PC-3 (cell line): Measurements from ENCODE around the gene C16orf74. TPM values are rescaled to one million over a fixed set of nuclear protein-coding genes. Genes with fewer than 3 reads are reported as not detected.

Experiments
- ATAC-seq: fragments of 200-7000 bp; cut with Tn5 transposase; 2 replicates; pipeline ENCODE4 v1.9.1; 2020; ENCODE audit warnings: mild to moderate bottlenecking, moderate library complexity
- BruUV-seq: library from RNA; stranded (reverse); fragments of 400-500 nt; replicated peaks from 2 replicates; lab custom pipeline; 2021; lab: Mats Ljungman, UMichigan
- CTCF ChIA-PET: fragments of 300-600 bp; sonication (Branson Sonifier 250); formaldehyde crosslinking; loops from one replicate; lab custom pipeline; 2022; ENCODE audit warnings: antibody characterized with exemption; lab: Charles Lee
- POLR2A ChIA-PET: fragments of 300-600 bp; sonication (Branson Sonifier 250); formaldehyde crosslinking; loops from one replicate; lab custom pipeline; 2022; ENCODE audit warnings: antibody characterized with exemption; ENCODE audit not compliant: unreplicated experiment; lab: Charles Lee
- DNase-seq: peaks from one replicate; pipeline ENCODE4 v3.0.0-alpha.2; 2015
- H2AFZ ChIP-seq: fragments of 300-600 bp; sonication (generic); 2 replicates; pipeline ENCODE4 v1.6.0; 2016; ENCODE audit warnings: antibody characterized with exemption, low read length
- H3F3A ChIP-seq: fragments of 300-600 bp; sonication (generic); one replicate; pipeline ENCODE4 v1.6.0; 2017; ENCODE audit warnings: antibody characterized with exemption, low read length, control low read depth, mild to moderate bottlenecking; ENCODE audit not compliant: unreplicated experiment
- H3K27ac ChIP-seq: fragments of 300-600 bp; sonication (generic); 2 replicates; pipeline ENCODE4 v1.5.1; 2016; ENCODE audit warnings: mild to moderate bottlenecking, low read length
- H3K27me3 ChIP-seq: fragments of 300-600 bp; sonication (generic); 2 replicates; pipeline ENCODE4 v1.6.1; 2016; ENCODE audit warnings: low read length, mixed read lengths
- H3K36me3 ChIP-seq: fragments of 300-600 bp; sonication (generic); 2 replicates; pipeline ENCODE4 v1.6.1; 2016; ENCODE audit warnings: low read depth, mixed run types, low read length, mixed read lengths
- H3K4me1 ChIP-seq: fragments of 300-600 bp; sonication (generic); 2 replicates; pipeline ENCODE4 v1.5.1; 2016; ENCODE audit warnings: low read length; ENCODE audit not compliant: insufficient read depth
- H3K4me2 ChIP-seq: fragments of 300-600 bp; sonication (generic); 2 replicates; pipeline ENCODE4 v1.6.0; 2016; ENCODE audit warnings: low read length
- H3K4me3 ChIP-seq: fragments of 300-600 bp; sonication (generic); 2 replicates; pipeline ENCODE4 v1.5.1; 2016; ENCODE audit warnings: mild to moderate bottlenecking, low read length, mixed read lengths
- H3K79me2 ChIP-seq: fragments of 300-600 bp; sonication (generic); 2 replicates; pipeline ENCODE4 v1.6.1; 2017; ENCODE audit warnings: low read length, mixed read lengths
- H3K9ac ChIP-seq: fragments of 300-600 bp; sonication (generic); 2 replicates; pipeline ENCODE4 v1.6.0; 2016; ENCODE audit warnings: mild to moderate bottlenecking, low read length
- H3K9me2 ChIP-seq: fragments of 300-600 bp; sonication (generic); replicated peaks from 2 replicates; pipeline ENCODE4 v1.6.1; 2016; ENCODE audit warnings: mixed run types, low read length, mixed read lengths
- H3K9me3 ChIP-seq: fragments of 300-600 bp; sonication (generic); 2 replicates; pipeline ENCODE4 v1.6.1; 2016; ENCODE audit warnings: low read length, mixed read lengths
- H4K20me1 ChIP-seq: fragments of 300-600 bp; sonication (generic); 2 replicates; pipeline ENCODE4 v1.6.1; 2016; ENCODE audit warnings: low read length, mixed read lengths
- CTCF ChIP-seq: fragments of 300-600 bp; sonication (generic); conservative IDR thresholded peaks from 2 replicates; pipeline ENCODE4 v1.5.1; 2017; ENCODE audit warnings: antibody characterized with exemption, low read depth, mild to moderate bottlenecking, low read length
- EZH2 ChIP-seq: fragments of 300-600 bp; sonication (generic); IDR thresholded peaks from one replicate; pipeline ENCODE4 v1.6.1; 2017; ENCODE audit warnings: antibody characterized with exemption, mild to moderate bottlenecking, low read length; ENCODE audit not compliant: unreplicated experiment
- EZH2phosphoT487 ChIP-seq: fragments of 300-600 bp; sonication (generic); IDR thresholded peaks from 2 replicates; pipeline ENCODE4 v1.6.1; 2018; ENCODE audit warnings: mild to moderate bottlenecking, antibody characterized with exemption, low read length, borderline replicate concordance
- intact Hi-C: fragments of 100-400 bp; cut with micrococcal nuclease; formaldehyde crosslinking; loops from 2 replicates; pipeline ENCODE4 v1.9.0; 2023
- total RNA-seq: library from RNA; depleted of rRNA; stranded (reverse); fragments of >200 nt; gene quantifications from 2 replicates; pipeline ENCODE4 v1.2.3, GENCODE V29; 2014

The C16orf74 gene
- total RNA-seq, 1 experiment from 2014 or later, result 71.0 TPM

GRCh38 chr16:85738923-85739715 lies 11.8 kb downstream of the C16orf74 start:
- Histone ChIP-seq H3K36me3 (peaks cover 7% of the 10 kb centered on the region; the same call in 1 of the 2 replicates), H3K9ac (no peak overlapping the region), H3K4me3 (no peak overlapping the region), H3K9me3 (no peaks in the 10 kb centered on the region), H3K79me2 (peaks cover 28% of the 10 kb centered on the region), H3K9me2 (no peaks in the 10 kb centered on the region), H3K27ac (no peak overlapping the region), H3K4me1 (no peaks in the 10 kb centered on the region), H3K4me2 (no peak overlapping the region), H2AFZ (no peak overlapping the region), H3F3A (no peaks in the 10 kb centered on the region), H4K20me1 (no peaks in the 10 kb centered on the region), H3K27me3 (no peaks in the 10 kb centered on the region)
- BruUV-seq, result no TSS peak
- POLR2A ChIA-PET, result no interaction called here
- no peak for TF ChIP-seq EZH2
- TF ChIP-seq EZH2phosphoT487, result no peak
- no peak for TF ChIP-seq CTCF
- DNase-seq (no peak), ATAC-seq (no peak)
- CTCF ChIA-PET, result no interaction called here
- intact Hi-C loops, result no loop called here

GRCh38 chr16:85736921-85737320 lies 14.0 kb downstream of the C16orf74 start:
- H3K9me3 ChIP-seq, result no peaks in the 10 kb centered on the region
- no peak overlapping the region for H3K27ac ChIP-seq
- no peaks in the 10 kb centered on the region; the same call in 1 of the 2 replicates for H3K36me3 ChIP-seq
- no peak overlapping the region for H2AFZ ChIP-seq
- no peaks in the 10 kb centered on the region for H4K20me1 ChIP-seq
- POLR2A ChIA-PET, result no interaction called here
- intact Hi-C loops, result no loop called here
- no peak for TF ChIP-seq EZH2phosphoT487
- TF ChIP-seq EZH2, result no peak
- no peak for TF ChIP-seq CTCF
- H3K79me2 ChIP-seq, result peaks cover 16% of the 10 kb centered on the region
- H3K27me3 ChIP-seq, result no peaks in the 10 kb centered on the region
- ATAC-seq, result no peak
- BruUV-seq, result no TSS peak
- H3K4me3 ChIP-seq, result no peak overlapping the region
- no peak overlapping the region for H3K4me2 ChIP-seq
- H3K9me2 ChIP-seq, result no peaks in the 10 kb centered on the region
- no peak overlapping the region for H3K9ac ChIP-seq
- no peak for DNase-seq
- no peaks in the 10 kb centered on the region for H3K4me1 ChIP-seq
- H3F3A ChIP-seq, result no peaks in the 10 kb centered on the region
- CTCF ChIA-PET, result no interaction called here

GRCh38 chr16:85735946-85736345 lies 14.9 kb downstream of the C16orf74 start:
- H3K27me3 ChIP-seq, result no peaks in the 10 kb centered on the region
- no peaks in the 10 kb centered on the region for H4K20me1 ChIP-seq
- no TSS peak for BruUV-seq
- H3K4me1 ChIP-seq, result no peaks in the 10 kb centered on the region
- H3K9ac ChIP-seq, result no peak overlapping the region
- H3K27ac ChIP-seq, result no peak overlapping the region
- POLR2A ChIA-PET, result no interaction called here
- CTCF ChIA-PET, result no interaction called here
- no peak overlapping the region for H2AFZ ChIP-seq
- no peak overlapping the region for H3K4me3 ChIP-seq
- no peak for DNase-seq
- no peaks in the 10 kb centered on the region for H3K9me2 ChIP-seq
- no peaks in the 10 kb centered on the region for H3K9me3 ChIP-seq
- no peaks in the 10 kb centered on the region for H3F3A ChIP-seq
- 0 out of 2 replicates have a peak, but pooled peaks cover 7% of the 10 kb centered on the region for H3K79me2 ChIP-seq
- H3K36me3 ChIP-seq, result no peaks in the 10 kb centered on the region; the same call in 1 of the 2 replicates
- TF ChIP-seq EZH2phosphoT487, result no peak
- TF ChIP-seq CTCF, result no peak
- no peak for TF ChIP-seq EZH2
- no peak for ATAC-seq
- intact Hi-C loops, result no loop called here
- H3K4me2 ChIP-seq, result no peak overlapping the region
